PC-3 (cell line): Measurements from ENCODE around the gene ERCC8.

Experiments
- EZH2 ChIP-seq: fragments of 300-600 bp; sonication (generic); IDR thresholded peaks from one replicate; pipeline ENCODE4 v1.6.1; 2017; ENCODE audit warnings: antibody characterized with exemption, mild to moderate bottlenecking, low read length; ENCODE audit not compliant: unreplicated experiment
- TF ChIP-seq, protein P1 (sequence below): fragments of 300-600 bp; sonication (generic); conservative IDR thresholded peaks from 2 replicates; pipeline ENCODE4 v1.5.1; 2017; ENCODE audit warnings: antibody characterized with exemption, low read depth, mild to moderate bottlenecking, low read length

DNA sequence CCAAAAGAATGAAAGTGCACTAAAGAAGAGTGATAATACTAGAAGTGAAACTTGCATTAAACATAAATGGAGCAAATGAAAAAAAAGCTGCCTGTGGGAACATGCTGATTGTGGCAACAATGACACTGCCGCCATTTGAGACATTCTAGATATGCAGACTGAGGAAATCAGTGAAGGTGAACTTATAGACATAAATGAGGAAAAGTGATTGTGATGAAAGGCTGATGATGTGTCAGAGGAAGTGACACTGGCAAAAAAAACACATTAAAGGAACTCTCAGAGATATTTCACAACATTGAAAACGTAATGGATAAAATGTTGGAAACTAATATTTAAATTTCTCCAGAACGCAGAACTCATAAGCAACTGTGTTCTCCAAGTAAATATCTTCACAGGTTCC lies 1.2 kb downstream of the ERCC8 start:
- TF ChIP-seq, protein P1, sequence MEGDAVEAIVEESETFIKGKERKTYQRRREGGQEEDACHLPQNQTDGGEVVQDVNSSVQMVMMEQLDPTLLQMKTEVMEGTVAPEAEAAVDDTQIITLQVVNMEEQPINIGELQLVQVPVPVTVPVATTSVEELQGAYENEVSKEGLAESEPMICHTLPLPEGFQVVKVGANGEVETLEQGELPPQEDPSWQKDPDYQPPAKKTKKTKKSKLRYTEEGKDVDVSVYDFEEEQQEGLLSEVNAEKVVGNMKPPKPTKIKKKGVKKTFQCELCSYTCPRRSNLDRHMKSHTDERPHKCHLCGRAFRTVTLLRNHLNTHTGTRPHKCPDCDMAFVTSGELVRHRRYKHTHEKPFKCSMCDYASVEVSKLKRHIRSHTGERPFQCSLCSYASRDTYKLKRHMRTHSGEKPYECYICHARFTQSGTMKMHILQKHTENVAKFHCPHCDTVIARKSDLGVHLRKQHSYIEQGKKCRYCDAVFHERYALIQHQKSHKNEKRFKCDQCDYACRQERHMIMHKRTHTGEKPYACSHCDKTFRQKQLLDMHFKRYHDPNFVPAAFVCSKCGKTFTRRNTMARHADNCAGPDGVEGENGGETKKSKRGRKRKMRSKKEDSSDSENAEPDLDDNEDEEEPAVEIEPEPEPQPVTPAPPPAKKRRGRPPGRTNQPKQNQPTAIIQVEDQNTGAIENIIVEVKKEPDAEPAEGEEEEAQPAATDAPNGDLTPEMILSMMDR: no peak
- TF ChIP-seq EZH2: no peak
